WERI-Rb-1 (cell line): Measurements from ENCODE around the gene PLEKHM1.
"Not testable (repeated sequence)": the region's sequence is repeated elsewhere in the genome, so short reads cannot be mapped to it uniquely, and the experiment has no call there.

ENCODE experiments used
- DNase-seq: peaks from one replicate; pipeline ENCODE4 v3.0.0-alpha.2; 2020
- H3K27ac ChIP-seq: fragments of 250-450 bp; sonication (Bioruptor Pico); 2 replicates; pipeline ENCODE4 v1.5.1; 2020; ENCODE audit warnings: mild to moderate bottlenecking, moderate library complexity
- H3K27me3 ChIP-seq: fragments of 250-450 bp; sonication (Bioruptor Pico); 2 replicates; pipeline ENCODE4 v1.5.1; 2021; ENCODE audit warnings: mild to moderate bottlenecking, low read depth, moderate library complexity; ENCODE audit not compliant: insufficient read depth, severe bottlenecking
- H3K36me3 ChIP-seq: fragments of 250-450 bp; sonication (Bioruptor Pico); 2 replicates; pipeline ENCODE4 v1.5.1; 2020; ENCODE audit warnings: mild to moderate bottlenecking, moderate library complexity
- H3K4me3 ChIP-seq: 2 replicates; pipeline ENCODE4 v1.5.1; 2011; ENCODE audit warnings: low read depth, mild to moderate bottlenecking, control low read depth, low read length
- H3K9me3 ChIP-seq: fragments of 250-450 bp; sonication (Bioruptor Pico); 2 replicates; pipeline ENCODE4 v1.5.1; 2021; ENCODE audit warnings: mild to moderate bottlenecking, moderate library complexity; ENCODE audit not compliant: severe bottlenecking
- CTCF ChIP-seq: IDR thresholded peaks from 2 replicates; pipeline ENCODE4 v1.5.1; 2011; ENCODE audit warnings: low read depth, mild to moderate bottlenecking, control low read depth, inconsistent platforms, low read length

Gene PLEKHM1

GRCh38 chr17:45451131-45451530 is 39.4 kb downstream of the PLEKHM1 start:
- Histone ChIP-seq H3K9me3 (no peaks in the 10 kb centered on the region), H3K36me3 (no peaks in the 10 kb centered on the region), H3K27me3 (no peaks in the 10 kb centered on the region), H3K27ac (no peak overlapping the region), H3K4me3 (no peak overlapping the region)
- TF ChIP-seq CTCF, result peak; percentile 65
- no peak for DNase-seq

GRCh38 chr17:45449708-45450329 is 40.7 kb downstream of the PLEKHM1 start:
- H3K4me3 ChIP-seq, H3K9me3 ChIP-seq, DNase-seq, H3K27me3 ChIP-seq, H3K27ac ChIP-seq, H3K36me3 ChIP-seq: not testable (repeated sequence)

GRCh38 chr17:45449260-45449659 is 41.3 kb downstream of the PLEKHM1 start:
- H3K4me3 ChIP-seq, H3K9me3 ChIP-seq, DNase-seq, H3K27me3 ChIP-seq, H3K36me3 ChIP-seq, H3K27ac ChIP-seq: not testable (repeated sequence)

- not testable (repeated sequence) for H3K27ac ChIP-seq, H3K36me3 ChIP-seq, H3K4me3 ChIP-seq, H3K27me3 ChIP-seq, DNase-seq, H3K9me3 ChIP-seq
These were observed 42.0 kb downstream of the PLEKHM1 start for GRCh38 chr17:45448483-45448882.

- DNase-seq, H3K27ac ChIP-seq, H3K9me3 ChIP-seq, H3K27me3 ChIP-seq, H3K36me3 ChIP-seq, H3K4me3 ChIP-seq: not testable (repeated sequence)
These were observed 42.5 kb downstream of the PLEKHM1 start for GRCh38 chr17:45448066-45448465.

- not testable (repeated sequence) for H3K9me3 ChIP-seq, H3K27me3 ChIP-seq, H3K27ac ChIP-seq, H3K36me3 ChIP-seq, DNase-seq, H3K4me3 ChIP-seq
These were observed 42.9 kb downstream of the PLEKHM1 start for GRCh38 chr17:45447650-45448049.

- not testable (repeated sequence) for H3K27me3 ChIP-seq, H3K36me3 ChIP-seq, DNase-seq, H3K9me3 ChIP-seq, H3K27ac ChIP-seq, H3K4me3 ChIP-seq
These were observed 43.5 kb downstream of the PLEKHM1 start for GRCh38 chr17:45446872-45447625.

- not testable (repeated sequence) for H3K4me3 ChIP-seq, H3K27ac ChIP-seq, DNase-seq, H3K9me3 ChIP-seq, H3K36me3 ChIP-seq, H3K27me3 ChIP-seq
These were observed 44.4 kb downstream of the PLEKHM1 start for GRCh38 chr17:45445901-45446743.

GRCh38 chr17:45444856-45445820 is 45.4 kb downstream of the PLEKHM1 start:
- not testable (repeated sequence) for H3K9me3 ChIP-seq, H3K4me3 ChIP-seq, H3K27me3 ChIP-seq, H3K36me3 ChIP-seq, DNase-seq, H3K27ac ChIP-seq

GRCh38 chr17:45444301-45444700 is 46.2 kb downstream of the PLEKHM1 start:
- H3K4me3 ChIP-seq, H3K36me3 ChIP-seq, H3K27ac ChIP-seq, H3K9me3 ChIP-seq, H3K27me3 ChIP-seq, DNase-seq: not testable (repeated sequence)

- not testable (repeated sequence) for H3K36me3 ChIP-seq, H3K9me3 ChIP-seq, H3K27ac ChIP-seq, DNase-seq, H3K4me3 ChIP-seq, H3K27me3 ChIP-seq
These were observed 46.9 kb downstream of the PLEKHM1 start for GRCh38 chr17:45443371-45444260.
